DMS114 treated with DMSO at 0.1 percent for 48 hours (cell line): ENCODE data around the gene ALK.

Experiments
- DNase-seq: peaks from one replicate; lab custom pipeline; 2025; ENCODE audit not compliant: unreplicated experiment; lab: John Stamatoyannopoulos, UW

The ALK gene

GRCh38 chr2:29345236-29345635, 576.1 kb downstream of the ALK start:
- no peak for DNase-seq

DNA sequence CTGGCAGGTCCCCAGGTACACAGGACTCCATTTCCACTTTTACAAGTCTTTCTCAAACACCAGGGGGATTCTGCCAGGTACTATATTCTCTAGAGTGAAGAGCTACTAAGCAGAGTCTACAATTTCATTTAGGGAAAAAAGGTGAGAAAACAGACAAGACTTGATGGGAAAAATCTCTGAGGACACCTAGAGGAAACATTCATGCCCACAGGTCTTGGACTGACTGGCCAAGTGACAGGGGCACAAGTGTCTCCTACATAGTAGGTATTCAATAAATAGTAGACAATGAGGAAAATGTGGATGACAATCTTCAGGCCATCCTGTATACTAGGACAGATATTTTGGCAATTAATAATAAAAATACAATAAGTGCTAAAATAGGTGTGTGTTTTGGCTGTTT, 577.6 kb downstream of the ALK start:
- no peak for DNase-seq

DNA sequence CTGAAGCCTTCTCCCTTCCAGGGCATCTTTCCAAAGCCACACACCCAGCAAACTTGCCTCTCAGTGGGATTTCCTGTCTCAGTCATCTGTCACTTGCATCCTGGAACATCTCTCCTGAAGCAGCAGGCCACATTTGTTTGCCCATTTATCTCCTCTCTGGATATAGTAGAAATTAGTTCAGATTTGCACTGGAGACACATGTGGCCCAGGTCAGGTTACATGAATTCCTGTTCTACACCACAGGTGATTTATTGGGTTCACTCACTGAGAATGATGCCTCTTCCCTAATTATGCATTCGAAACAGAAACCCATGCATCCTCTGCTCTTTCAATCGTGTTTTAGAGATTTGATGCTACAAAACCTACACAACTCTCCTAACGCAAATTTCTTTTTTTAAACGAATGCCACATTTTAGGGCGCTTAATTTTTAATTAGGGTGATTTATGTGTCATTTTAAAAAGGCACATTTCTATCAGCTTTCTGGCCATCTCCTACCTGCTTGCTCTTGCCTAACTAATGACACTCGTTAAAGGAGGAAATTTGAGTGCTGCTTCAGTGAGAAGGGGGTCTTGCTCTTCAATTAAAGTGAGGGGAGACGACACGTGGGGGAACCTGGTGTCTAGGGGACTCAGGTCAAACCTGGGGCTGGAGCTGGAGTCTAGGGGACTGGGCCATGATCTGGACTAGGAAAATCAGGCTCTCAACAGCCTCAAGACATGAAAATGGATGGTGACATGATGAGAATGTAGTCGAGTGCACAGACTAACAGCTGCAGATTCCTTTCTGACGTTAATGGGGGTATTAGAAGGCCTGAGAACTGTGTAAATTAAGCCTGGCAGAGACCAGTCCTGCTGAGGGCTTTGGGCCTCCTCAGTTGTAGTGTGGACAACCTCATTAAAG, 584.8 kb downstream of the ALK start:
- no peak for DNase-seq

- no peak for DNase-seq
Measured at GRCh38 chr2:29335396-29335795, 586.0 kb downstream of the ALK start.

GRCh38 chr2:29334706-29335105, 586.7 kb downstream of the ALK start:
- no peak for DNase-seq

GRCh38 chr2:29332540-29332939, 588.8 kb downstream of the ALK start:
- no peak for DNase-seq

- no peak for DNase-seq
Measured at GRCh38 chr2:29329899-29330298, 591.5 kb downstream of the ALK start.

DNA sequence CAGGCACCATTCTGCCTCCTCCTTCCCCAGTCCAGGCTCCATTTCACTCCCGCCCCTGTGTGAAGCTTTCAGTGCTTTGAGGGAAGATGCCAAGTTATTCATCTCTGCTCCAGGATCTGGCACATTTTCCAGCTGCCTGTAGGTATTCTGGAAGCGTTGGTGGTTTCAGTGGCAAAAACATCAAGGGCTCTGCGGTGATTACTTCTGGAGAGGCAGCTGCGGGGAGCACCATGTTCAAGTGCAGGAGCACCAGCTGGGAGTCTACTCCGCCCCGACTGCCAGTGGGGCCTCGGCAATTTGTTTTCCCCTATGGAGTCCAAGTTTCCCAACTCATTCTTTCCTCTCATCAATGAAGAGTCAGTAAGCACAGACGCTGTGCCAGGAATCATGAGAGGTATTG, 594.5 kb downstream of the ALK start:
- DNase-seq = no peak

DNA sequence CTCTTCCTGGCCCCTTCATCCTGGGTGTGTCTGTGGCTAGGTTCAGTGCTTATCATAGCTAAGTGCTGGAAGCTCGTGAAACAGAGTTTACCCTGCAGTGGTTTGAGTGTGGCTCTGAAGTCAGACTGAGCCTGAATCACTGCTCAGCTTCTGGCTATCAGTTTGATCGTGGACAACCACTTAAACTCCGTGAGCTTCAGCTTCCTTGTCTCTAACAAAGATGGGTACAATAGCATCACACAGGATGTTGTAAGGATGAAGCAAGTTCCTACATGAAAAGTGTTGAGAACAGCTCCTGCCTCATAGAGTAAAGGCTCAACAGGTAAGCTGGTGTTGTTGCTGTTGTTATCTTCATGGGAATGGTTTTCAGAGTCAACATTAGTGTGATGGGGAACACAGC, 595.8 kb downstream of the ALK start:
- DNase-seq = no peak

DNA sequence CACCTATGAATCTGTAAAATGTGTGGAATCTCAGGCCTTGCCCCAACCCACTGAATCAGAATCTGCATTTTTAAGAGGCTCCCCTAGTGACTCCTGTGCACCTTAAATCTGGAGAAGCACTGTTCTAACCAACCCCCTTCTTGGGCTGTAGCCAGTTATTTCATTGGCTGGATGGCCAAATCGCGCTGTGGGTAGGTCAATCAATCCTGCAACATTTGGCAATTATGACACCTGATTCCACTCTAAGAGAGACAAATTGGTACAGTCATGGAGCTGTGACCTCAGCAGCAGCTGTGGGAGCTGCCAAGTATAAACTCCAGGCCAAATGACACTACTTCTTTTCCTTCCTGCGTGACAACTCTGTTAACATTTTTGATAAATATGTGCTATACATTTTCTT, 597.4 kb downstream of the ALK start:
- no peak for DNase-seq

- no peak for DNase-seq
Measured at GRCh38 chr2:29323301-29323700, 598.1 kb downstream of the ALK start.

DNA sequence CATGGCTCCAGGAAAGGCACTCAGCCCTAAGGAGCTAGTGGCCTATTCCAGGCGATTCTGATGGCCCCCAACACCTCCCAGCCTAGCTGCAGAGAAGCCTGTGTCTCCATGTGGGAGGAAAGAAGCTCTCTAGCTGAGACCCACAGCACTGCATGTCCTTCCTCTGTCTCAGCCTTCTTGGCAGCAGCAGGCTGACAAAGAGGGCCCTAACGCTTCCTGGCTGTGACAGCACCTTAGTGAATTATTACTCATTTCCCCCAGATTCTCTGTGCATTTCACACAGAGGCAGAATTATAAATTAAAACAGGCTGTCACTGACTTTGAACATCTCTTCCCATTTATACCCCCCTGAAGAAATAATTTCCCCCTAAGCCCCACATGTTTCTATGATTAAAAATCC, 599.4 kb downstream of the ALK start:
- DNase-seq = no peak

- DNase-seq = no peak
Measured at GRCh38 chr2:29317801-29318485, 603.4 kb downstream of the ALK start.

DNA sequence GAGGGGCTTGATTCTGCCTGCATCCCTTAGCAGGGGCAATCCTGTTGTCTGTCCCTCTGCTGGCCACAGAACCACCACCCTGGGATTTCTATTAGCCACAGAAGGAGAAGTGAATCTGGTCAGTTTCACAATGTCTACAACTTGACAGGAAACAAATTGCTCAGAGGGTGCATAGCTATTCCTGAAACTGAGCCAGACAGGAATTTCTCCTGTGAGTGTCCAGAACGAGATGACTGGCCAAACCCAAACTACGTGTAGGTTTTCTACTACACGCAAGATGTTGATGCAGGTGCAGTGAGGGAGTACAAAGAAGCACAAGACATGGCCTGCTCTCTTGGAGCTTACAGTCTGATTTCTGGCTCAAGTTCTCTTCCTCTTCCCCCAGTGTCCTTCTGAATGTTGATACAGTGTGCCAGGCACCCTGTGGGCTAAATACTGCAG, 604.3 kb downstream of the ALK start:
- no peak for DNase-seq

DNA sequence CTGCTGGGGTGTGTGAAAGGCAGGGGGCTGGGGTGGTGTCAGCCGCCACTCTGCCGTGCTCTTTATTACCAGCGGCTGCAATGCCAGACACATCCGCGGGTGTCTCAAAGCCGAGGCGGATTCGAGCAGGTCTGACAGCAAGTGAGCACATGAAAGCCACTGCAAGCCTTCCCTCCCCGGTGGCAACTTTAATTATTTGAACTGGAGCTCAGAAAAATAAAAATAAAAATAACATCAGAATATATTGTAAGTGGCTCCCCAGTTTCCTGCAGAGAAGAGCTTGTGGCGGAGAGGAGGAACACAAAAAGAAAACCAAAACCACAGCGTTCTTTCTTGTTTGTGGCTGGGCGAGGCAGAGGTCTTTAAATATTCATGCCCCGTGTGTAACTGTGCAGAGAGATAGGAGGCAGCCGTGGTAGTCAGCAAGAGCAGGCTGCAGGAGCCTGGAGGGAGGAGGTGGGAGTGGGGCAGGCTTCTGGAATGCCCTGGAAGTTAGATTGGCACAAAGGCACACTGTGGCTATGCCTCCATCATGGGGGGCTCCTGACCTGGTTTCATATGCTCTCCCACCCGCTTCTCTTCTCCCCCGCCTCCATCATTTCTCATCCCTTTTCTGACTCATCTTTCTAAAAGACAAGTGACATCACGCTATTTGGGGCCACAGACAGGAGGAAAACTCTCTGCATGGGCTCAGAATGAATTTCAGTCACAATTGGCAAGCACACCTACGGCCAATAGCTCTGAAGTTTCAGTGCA, 606.4 kb downstream of the ALK start:
- no peak for DNase-seq

GRCh38 chr2:29311458-29311857, 609.9 kb downstream of the ALK start:
- no peak for DNase-seq

GRCh38 chr2:29310650-29311348, 610.6 kb downstream of the ALK start:
- DNase-seq = no peak

DNA sequence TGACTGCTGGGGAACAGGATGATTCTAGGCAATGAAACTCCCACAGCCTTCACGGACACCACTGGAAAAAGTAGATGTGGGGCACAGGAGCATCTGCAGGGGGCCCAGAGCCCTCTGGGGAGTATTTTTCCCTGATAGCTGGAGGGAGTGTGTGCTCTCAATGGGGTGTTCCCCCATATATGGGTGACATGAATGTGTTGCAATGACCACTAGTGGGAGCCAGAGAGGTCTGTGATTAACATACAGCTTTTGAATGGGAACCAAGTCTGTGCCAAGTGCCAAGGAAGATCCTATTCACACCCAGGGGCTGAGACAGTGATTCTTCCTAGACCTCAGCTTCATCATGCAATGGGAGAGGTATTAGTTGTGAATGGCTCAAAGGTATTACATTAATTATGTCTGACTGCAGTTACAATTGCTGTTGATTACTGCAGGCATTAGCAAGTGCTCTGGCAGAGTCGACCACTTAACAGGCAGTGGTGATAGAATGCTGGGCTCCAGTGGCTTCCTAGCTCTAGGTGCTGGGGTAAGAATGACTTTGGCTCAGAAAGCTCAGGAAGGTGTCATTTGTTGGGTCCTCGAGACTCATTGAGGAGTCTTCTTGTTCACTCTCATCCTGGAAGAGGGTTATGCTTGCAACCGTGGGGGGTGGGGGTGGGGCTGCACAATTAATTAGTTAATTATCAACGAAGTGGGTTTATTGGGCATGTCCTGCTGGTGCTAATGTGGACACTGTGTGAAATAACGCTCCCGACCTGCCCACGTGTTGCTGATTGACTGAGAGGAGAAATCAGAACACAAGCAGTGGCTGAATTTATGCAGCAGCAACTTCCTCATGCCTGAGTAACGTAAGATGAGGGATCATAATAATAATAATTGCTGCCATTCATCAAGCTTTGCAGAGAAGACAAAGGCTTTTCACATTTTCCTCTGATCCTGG, 612.0 kb downstream of the ALK start:
- peak; percentile 33 for DNase-seq

DNA sequence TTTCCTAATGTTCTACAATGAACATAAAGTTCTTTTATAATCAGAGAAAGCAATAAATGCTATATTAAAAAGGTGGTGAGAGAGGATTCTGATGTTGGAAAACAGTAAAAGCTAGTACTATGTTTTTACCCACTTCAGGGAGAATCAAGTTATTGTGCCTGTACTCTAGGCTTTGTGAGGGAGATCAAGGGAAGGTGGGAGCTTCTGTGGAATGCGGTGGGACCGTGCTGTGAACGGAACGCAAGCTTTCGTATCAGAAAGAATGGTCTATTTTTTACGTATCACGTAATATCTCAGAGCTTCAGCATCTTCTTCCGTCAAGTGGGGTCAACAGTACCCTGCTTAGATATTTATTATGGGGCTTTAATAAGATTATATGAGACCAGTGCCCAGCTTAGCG, 613.0 kb downstream of the ALK start:
- no peak for DNase-seq

DNA sequence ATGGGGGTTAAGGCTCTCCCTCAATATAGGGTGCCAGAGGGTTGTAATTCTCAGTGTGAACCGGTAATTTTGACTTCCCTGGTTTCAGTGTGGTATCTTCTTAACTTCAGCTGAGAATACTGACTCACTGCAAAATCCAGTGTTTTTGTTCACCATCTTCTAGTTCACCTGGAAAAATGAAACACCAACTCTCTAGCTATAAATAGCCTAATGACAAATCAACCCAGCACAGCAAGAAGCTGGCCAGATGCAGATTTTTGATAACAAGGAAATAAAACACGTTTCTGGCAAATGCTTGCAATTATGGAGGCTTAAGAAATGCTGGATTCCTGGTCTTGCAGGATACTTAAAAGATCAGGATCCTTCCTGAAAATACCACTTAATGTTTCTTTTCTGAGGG, 613.9 kb downstream of the ALK start:
- DNase-seq = no peak
